Natural killer cell (primary cell): Measurements from ENCODE around the gene TBC1D22A. TPM values are rescaled to one million over a fixed set of nuclear protein-coding genes. Genes with fewer than 3 reads are reported as not detected.

ENCODE experiments used
- ATAC-seq, 3 donors: fragments of 150-1000 bp in 2 of 3; fragments of 200-7000 bp in 1 of 3; cut with Tn5 transposase; 1 replicate in 1 of 3; 2 replicates in 2 of 3; pipeline ENCODE4 v1.10.0; 2021; ENCODE audit warnings: mild to moderate bottlenecking in 2 of 3, moderate library complexity in 2 of 3
- DNase-seq, 2 donors: peaks; one replicate each; pipeline versions ENCODE4 v3.0.0 to v3.0.0-alpha.2; 2013 to 2021; ENCODE audit warnings: mixed read lengths in 1 of 2
- H3K27ac ChIP-seq: one replicate; pipeline ENCODE4 v1.5.1; 2013; ENCODE audit warnings: mild to moderate bottlenecking, low read length
- H3K27me3 ChIP-seq: one replicate; pipeline ENCODE4 v1.6.1; 2013; ENCODE audit warnings: low read length; ENCODE audit not compliant: control insufficient read depth, insufficient read depth
- H3K36me3 ChIP-seq: one replicate; pipeline ENCODE4 v1.6.1; 2013; ENCODE audit warnings: low read length; ENCODE audit not compliant: control insufficient read depth, insufficient read depth
- H3K4me1 ChIP-seq: one replicate; pipeline ENCODE4 v1.6.1; 2013; ENCODE audit warnings: low read length; ENCODE audit not compliant: control insufficient read depth, insufficient read depth
- H3K4me3 ChIP-seq: one replicate; pipeline ENCODE4 v1.5.1; 2013; ENCODE audit warnings: low read length
- H3K9me3 ChIP-seq: one replicate; pipeline ENCODE4 v1.6.1; 2013; ENCODE audit warnings: low read length; ENCODE audit not compliant: control insufficient read depth, insufficient read depth
- H3K27ac Mint-ChIP-seq, 2 donors: one replicate each; pipeline ENCODE4 v1.8.0; 2022; ENCODE audit warnings: mild to moderate bottlenecking in 2 of 2, mixed read lengths in 2 of 2, moderate library complexity in 1 of 2
- H3K27me3 Mint-ChIP-seq, 2 donors: one replicate each; pipeline ENCODE4 v1.8.0; 2022; ENCODE audit warnings: low read depth in 2 of 2, mixed read lengths in 2 of 2
- H3K36me3 Mint-ChIP-seq: one replicate; pipeline ENCODE4 v1.8.0; 2022; ENCODE audit warnings: mixed read lengths
- H3K4me1 Mint-ChIP-seq, 2 donors: one replicate each; pipeline ENCODE4 v1.8.0; 2022; ENCODE audit warnings: mixed read lengths in 2 of 2
- H3K4me3 Mint-ChIP-seq: one replicate; pipeline ENCODE4 v1.8.0; 2022; ENCODE audit warnings: mild to moderate bottlenecking, moderate library complexity, mixed read lengths
- H3K9me3 Mint-ChIP-seq, 2 donors: one replicate each; pipeline ENCODE4 v1.8.0; 2022; ENCODE audit warnings: mixed read lengths in 2 of 2
- WGBS: methylation state at CpG from one replicate; pipeline ENCODE4 v1.1.7; 2013; ENCODE audit warnings: missing lambda C conversion rate; ENCODE audit not compliant: insufficient coverage; 5-methylcytosine and 5-hydroxymethylcytosine counted together
- intact Hi-C: fragments of 100-400 bp; cut with micrococcal nuclease; formaldehyde crosslinking; loops from one replicate; pipeline ENCODE4 v1.14.2; 2022
- total RNA-seq, 4 donors: library from RNA; stranded (reverse); fragments of 120-200 nt in 1 of 4; gene quantifications; one replicate each; pipeline versions ENCODE4 v1.2.3 to v1.2.4, GENCODE V29; 2013 to 2022
- TF ChIP-seq, protein P1 (sequence below): fragments of 200-600 bp; IDR thresholded peaks from one replicate; pipeline ENCODE4 v1.8.0; 2022; ENCODE audit warnings: antibody characterized with exemption

The TBC1D22A gene
- total RNA-seq, 3 donors from 2014 or later (not counting 1 experiment from before 2014, with no cell fraction given) = 47.4 to 53.7 (median 53.2) TPM

DNA sequence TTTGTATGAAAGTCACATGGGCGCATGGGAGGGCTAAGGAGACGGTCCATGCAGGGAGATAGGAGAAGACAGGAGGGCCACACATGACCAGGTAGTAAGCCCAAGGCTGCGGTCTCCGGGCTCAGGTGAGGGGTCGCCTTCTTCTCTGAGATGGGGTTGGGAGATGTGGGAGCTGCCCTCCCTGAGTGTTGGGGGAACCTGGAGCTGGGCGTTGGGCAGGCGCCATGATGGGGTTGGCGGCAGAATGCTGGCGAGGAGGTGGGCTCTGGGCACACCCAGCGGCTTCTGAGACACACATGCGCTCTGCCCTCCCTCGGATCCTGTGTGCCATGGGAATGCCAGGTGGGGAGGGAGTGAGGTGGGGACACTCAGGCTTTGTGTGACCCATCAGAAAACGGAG, 254.8 kb downstream of the TBC1D22A start:
- Mint-ChIP-seq H3K4me3 (no peak overlapping the region), H3K9me3 (no peaks in the 10 kb centered on the region), H3K36me3 (no peaks in the 10 kb centered on the region), H3K27ac (no peak overlapping the region), H3K4me1 (peaks cover 59 to 74% of the 10 kb centered on the region in 2 donors), H3K27me3 (no peaks in the 10 kb centered on the region)
- no peak overlapping the region for H3K27ac ChIP-seq
- DNase-seq = no peak
- peaks cover 14% of the 10 kb centered on the region for H3K9me3 ChIP-seq
- no peak for ATAC-seq
- intact Hi-C loops = no loop called here
- 89% methylated on average over 13 of the region's 13 CpGs for WGBS
- no peak overlapping the region for H3K4me3 ChIP-seq
- no peaks in the 10 kb centered on the region for H3K27me3 ChIP-seq
- H3K4me1 ChIP-seq = peaks cover 10% of the 10 kb centered on the region
- TF ChIP-seq, protein P1, sequence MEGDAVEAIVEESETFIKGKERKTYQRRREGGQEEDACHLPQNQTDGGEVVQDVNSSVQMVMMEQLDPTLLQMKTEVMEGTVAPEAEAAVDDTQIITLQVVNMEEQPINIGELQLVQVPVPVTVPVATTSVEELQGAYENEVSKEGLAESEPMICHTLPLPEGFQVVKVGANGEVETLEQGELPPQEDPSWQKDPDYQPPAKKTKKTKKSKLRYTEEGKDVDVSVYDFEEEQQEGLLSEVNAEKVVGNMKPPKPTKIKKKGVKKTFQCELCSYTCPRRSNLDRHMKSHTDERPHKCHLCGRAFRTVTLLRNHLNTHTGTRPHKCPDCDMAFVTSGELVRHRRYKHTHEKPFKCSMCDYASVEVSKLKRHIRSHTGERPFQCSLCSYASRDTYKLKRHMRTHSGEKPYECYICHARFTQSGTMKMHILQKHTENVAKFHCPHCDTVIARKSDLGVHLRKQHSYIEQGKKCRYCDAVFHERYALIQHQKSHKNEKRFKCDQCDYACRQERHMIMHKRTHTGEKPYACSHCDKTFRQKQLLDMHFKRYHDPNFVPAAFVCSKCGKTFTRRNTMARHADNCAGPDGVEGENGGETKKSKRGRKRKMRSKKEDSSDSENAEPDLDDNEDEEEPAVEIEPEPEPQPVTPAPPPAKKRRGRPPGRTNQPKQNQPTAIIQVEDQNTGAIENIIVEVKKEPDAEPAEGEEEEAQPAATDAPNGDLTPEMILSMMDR = no peak
- H3K36me3 ChIP-seq = peaks cover 4% of the 10 kb centered on the region

DNA sequence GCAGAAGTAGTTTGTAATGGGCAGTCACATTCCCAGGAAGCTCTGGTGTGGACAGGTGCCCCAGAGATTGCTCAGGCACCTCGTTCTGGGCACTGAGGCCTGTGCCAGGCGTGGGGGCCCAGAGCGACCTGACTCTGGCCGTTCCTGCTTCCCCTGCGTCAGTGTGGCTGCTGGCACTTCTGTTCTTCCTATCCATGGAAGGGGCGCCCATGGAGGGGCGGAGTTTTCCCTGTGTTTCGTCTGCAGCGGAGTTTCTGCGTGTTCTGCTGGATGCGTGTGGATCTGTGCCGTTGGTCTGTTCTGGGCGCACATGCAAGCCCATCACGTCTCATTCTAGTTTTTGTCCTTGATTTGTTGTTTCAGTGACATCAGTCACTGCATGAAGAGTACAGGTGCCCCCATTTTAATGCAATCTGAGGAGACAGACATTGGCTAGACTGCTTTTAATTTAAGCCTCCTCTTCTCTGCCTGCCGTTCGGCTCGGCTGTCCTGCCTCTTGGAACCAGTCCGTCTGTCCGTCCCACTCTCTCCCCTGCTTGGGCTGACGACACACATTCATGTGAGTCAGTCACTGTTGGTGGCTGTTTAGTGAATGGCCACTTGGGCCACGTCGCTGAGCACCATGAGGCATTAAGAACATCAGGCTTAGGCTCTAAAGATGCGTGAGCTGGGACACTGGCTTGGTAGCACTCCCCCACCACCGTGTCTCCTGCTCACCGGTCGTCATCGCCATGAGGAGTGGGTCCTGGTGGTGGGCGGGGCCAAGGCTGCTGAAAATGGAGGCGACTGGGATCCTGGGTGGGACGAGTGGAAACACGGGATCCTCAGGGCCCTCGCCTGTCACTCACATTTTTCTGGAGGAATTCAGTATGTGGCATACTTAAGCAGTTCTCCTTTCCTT, 255.8 kb downstream of the TBC1D22A start:
- intact Hi-C loops = no loop called here
- H3K4me3 Mint-ChIP-seq = no peak overlapping the region
- Histone ChIP-seq H3K27ac (no peak overlapping the region), H3K36me3 (peaks cover 4% of the 10 kb centered on the region), H3K9me3 (peaks cover 14% of the 10 kb centered on the region), H3K4me1 (peaks cover 5% of the 10 kb centered on the region), H3K27me3 (no peaks in the 10 kb centered on the region), H3K4me3 (no peak overlapping the region)
- ATAC-seq = no peak
- H3K27ac Mint-ChIP-seq = no peak overlapping the region
- H3K9me3 Mint-ChIP-seq = no peaks in the 10 kb centered on the region
- no peaks in the 10 kb centered on the region for H3K27me3 Mint-ChIP-seq
- WGBS = 98% methylated on average over 32 of the region's 32 CpGs
- peaks cover 56 to 69% of the 10 kb centered on the region in 2 donors for H3K4me1 Mint-ChIP-seq
- TF ChIP-seq, protein P1 = no peak
- no peak for DNase-seq
- peaks cover 3% of the 10 kb centered on the region for H3K36me3 Mint-ChIP-seq

DNA sequence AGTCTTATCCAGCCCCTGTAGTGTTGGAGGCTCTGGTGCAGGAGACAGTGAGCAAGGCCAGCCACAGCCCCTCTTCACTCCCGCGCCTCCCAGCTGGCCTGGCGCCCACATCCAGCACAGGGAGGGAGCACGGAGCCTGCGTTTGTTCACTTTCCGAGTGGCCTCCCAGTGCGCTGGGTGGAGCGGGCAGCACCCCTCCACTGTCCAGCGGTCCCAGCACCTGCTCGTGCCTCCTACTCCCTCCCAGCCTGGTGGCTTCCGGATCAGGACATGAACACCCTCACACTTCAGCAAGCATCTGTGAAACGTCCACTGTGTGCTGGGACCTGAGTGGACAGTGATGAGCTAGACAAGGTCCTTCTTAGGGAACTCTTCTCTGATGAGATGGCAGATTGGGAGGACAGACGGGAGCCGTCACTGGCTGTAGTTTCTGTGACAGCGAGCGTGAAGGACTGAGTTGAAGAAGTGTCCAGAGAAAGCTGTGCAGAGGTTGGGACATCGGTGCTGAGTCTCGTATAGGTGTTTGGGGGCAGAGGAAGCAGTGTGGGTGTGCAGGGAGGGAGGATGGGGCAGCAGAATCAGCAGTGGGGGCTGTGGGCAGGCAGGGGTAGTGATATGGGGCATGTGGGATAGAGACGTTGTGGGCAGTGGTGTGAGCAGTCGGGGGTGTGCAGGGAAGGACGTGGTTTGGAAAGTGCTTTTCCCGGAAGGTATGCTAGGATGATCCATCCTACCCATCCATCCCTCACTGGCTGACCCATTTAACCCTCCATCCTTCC, 256.8 kb downstream of the TBC1D22A start:
- H3K36me3 ChIP-seq = peaks cover 8% of the 10 kb centered on the region
- Mint-ChIP-seq H3K9me3 (no peaks in the 10 kb centered on the region), H3K36me3 (peaks cover 9% of the 10 kb centered on the region), H3K4me1 (peaks cover 58 to 71% of the 10 kb centered on the region in 2 donors), H3K27ac (no peak overlapping the region), H3K27me3 (no peaks in the 10 kb centered on the region), H3K4me3 (no peak overlapping the region)
- H3K9me3 ChIP-seq = peaks cover 14% of the 10 kb centered on the region
- H3K27ac ChIP-seq = no peak overlapping the region
- DNase-seq (no peak), ATAC-seq (no peak)
- WGBS = 97% methylated on average over 18 of the region's 22 CpGs
- H3K27me3 ChIP-seq = no peaks in the 10 kb centered on the region
- no peak overlapping the region for H3K4me3 ChIP-seq
- H3K4me1 ChIP-seq = no peaks in the 10 kb centered on the region
- intact Hi-C loops = no loop called here
- TF ChIP-seq, protein P1 = no peak
